ENCODE measurements around the gene SPTSSB.

Gene SPTSSB

GRCh38 chr3:161323926-161324621 is 47.2 kb downstream of the SPTSSB start:
- no peak overlapping the region for H3K4me3 ChIP-seq
- DNase-seq (ENCODE audit: low spot score), result no peak
- H3K27ac ChIP-seq, result no peak overlapping the region
- TF ChIP-seq, protein P1, sequence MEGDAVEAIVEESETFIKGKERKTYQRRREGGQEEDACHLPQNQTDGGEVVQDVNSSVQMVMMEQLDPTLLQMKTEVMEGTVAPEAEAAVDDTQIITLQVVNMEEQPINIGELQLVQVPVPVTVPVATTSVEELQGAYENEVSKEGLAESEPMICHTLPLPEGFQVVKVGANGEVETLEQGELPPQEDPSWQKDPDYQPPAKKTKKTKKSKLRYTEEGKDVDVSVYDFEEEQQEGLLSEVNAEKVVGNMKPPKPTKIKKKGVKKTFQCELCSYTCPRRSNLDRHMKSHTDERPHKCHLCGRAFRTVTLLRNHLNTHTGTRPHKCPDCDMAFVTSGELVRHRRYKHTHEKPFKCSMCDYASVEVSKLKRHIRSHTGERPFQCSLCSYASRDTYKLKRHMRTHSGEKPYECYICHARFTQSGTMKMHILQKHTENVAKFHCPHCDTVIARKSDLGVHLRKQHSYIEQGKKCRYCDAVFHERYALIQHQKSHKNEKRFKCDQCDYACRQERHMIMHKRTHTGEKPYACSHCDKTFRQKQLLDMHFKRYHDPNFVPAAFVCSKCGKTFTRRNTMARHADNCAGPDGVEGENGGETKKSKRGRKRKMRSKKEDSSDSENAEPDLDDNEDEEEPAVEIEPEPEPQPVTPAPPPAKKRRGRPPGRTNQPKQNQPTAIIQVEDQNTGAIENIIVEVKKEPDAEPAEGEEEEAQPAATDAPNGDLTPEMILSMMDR (IDR thresholded peaks at IDR 0.05), result no peak

DNA sequence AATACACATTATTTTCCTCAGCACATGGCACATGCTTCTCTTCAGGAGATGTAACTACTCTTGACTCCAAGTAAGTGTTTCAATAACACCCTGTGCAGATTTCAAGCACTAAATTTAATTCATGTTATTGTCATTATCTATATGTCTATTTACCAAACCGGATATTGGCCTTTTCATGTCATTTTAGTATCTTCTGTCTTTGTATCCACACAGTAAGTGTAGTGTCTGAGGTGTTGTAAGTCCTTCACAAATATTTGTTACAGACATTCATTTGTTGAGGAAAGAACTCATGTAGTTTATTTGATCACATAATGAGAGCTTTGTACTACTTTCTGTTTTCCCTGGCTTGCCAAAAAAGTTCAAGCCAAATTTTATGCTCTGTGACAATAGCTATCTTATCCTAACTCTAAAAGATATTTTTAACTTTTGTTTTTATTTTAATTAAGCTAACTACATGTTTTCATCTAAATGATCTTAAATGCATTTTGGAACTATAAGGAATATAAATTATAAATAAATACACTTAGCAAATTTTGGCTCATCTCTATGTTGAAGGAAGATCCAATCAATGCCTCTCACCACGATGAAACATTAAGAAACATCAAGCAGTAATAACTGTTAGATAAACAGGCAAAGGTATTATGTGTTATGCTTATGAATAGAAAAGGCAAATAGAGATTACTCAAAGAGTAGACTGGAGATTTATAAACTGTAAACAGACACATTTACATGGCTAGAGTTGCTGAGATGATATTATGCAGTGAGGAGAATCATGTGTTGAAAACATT is 48.3 kb downstream of the SPTSSB start:
- DNase-seq (ENCODE audit: low spot score), result no peak
- TF ChIP-seq, protein P1 (IDR thresholded peaks at IDR 0.05), result no peak
- Histone ChIP-seq H3K27ac (no peak overlapping the region), H3K4me3 (no peak overlapping the region)

DNA sequence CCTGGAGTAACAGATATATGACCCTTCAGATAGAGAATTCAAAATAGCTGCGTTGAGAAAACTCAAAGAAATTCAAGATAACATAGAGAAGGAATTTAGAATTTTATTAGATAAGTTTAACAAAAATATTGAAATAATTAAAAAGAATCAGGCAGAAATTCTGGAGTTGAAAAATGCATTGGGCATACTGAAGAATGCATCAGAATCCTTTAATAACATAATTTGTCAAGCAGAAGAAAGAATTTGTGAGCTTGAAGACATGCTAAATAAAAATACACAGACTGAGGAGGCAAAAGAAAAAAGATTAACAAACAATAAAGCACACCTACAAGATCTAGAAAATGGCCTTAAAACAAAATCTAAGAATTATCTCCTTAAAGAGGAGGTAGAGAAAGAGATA is 50.5 kb downstream of the SPTSSB start:
- Histone ChIP-seq H3K27ac (no peak overlapping the region), H3K4me3 (no peak overlapping the region)
- TF ChIP-seq, protein P1 (IDR thresholded peaks at IDR 0.05), result no peak
- DNase-seq (ENCODE audit: low spot score), result no peak

DNA sequence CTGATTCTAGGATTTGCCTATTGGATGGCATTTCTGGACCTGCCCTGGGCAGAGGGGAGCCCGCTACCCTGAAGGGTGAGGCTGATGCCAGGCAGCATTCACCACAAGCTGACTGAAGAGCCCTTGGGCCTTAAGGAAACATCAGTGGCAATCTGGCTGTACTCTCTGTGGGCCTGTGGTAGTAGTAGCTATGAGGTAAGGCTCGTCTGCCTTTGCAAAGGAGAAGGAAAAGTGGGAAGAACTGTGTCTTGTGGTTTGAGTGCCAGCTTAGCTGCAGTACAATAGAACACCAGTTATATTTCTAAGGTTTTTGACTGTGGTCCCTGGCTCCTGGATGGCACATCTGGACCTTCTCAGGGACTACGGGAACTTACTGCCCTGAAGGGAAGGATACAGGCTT is 51.5 kb downstream of the SPTSSB start:
- Histone ChIP-seq H3K27ac (no peak overlapping the region), H3K4me3 (no peak overlapping the region)
- no peak for DNase-seq (ENCODE audit: low spot score)
- TF ChIP-seq, protein P1 (IDR thresholded peaks at IDR 0.05), result no peak

DNA sequence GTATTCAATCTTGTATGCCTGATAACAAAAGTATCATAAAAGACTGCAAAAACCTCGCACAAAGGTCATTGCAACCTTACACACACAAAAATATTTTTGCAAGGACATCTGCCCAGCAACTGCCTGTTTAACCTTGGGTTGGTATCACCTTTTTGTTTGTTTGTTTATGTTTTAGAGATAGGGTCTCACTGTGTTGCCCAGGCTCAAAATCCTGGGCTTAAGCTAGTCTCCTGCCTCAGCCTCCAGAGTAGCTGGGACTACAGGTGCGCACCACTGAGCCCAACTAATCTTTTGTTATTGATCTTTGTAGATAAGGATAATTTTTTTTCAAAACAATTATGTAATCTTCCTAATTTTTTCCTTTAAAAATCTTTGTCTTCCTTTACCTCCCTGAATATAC is 54.2 kb downstream of the SPTSSB start:
- no peak for DNase-seq (ENCODE audit: low spot score)
- H3K27ac ChIP-seq, result no peak overlapping the region
- TF ChIP-seq, protein P1 (IDR thresholded peaks at IDR 0.05), result no peak
- no peak overlapping the region for H3K4me3 ChIP-seq

DNA sequence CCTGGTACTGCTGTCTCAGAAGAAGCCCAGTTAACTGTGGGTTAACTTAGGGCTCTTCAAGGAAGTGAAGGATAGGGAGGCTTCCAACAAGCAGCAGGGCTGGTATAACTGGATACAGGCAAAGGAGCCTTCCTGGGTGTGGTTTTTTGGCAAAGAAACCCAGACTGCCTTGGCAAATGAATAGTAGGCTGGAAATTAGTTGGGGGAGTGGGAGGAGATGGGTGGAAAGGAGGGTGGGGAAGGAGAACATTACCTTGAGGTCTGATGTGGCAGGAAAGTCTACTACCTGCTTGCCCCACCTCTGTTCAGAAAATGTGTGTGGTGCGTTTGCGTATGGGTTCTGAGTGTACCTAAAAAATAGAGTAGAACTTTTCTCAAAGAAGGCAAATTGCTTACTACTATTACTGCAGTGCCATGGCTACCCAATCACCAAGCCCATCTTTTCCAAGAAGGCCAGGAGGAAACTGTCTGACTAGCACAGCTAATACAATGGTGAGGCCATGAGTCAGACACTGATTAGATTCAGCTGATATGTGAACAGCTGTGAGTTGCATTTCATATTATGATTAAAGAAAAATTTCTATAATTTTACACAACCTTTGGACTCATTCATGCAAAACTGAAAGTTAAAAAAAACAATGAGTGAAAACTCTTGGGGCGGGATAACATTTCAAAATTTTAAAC is 55.2 kb downstream of the SPTSSB start:
- Histone ChIP-seq H3K27ac (no peak overlapping the region), H3K4me3 (no peak overlapping the region)
- TF ChIP-seq, protein P1 (IDR thresholded peaks at IDR 0.05), result no peak
- DNase-seq (ENCODE audit: low spot score), result no peak

All from coronary artery (tissue), 2 donors.